Measurements from ENCODE around the gene DNM1. TPM values are rescaled to one million over a fixed set of nuclear protein-coding genes. Genes with fewer than 3 reads are reported as not detected.
A peak's percentile ranks its signal among the peaks of the same experiment; 100 is the strongest.

The DNM1 gene
- total and polyA plus RNA-seq, 7 donors, result 0.46 to 40.2 (median 9.3) TPM

DNA sequence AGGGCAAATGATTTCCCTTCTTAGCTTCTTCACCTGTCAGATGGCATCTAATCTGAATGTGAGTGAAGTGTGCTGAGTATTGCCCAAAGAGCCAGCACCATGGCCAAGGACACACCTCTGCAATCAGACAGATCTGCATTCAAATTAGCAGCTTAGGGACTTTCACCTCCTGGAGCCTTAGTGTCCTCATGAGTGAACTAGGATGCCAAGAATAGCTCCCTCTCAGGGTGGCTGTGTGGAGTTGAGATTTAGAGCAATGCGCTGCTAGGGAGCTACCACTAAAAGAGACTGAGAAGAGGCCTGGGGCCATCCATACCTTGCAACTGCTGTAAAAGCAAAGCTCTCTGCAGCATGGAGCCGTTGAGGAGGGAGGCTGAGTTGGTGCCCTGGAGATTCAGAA is 13.2 kb upstream of the DNM1 start:
- H3K27me3 ChIP-seq, result no peaks in the 10 kb centered on the region
- intact Hi-C loops (cut with DNase I), result loop anchor here (5.0 kb wide), 2 partner anchors 63 to 87 kb away; partner anchors contain the start of genes GOLGA2, PTGES2 and SWI5
- 81 to 91% methylated on average over 2 of the region's 2 CpGs for WGBS, 2 donors
- DNase-seq, result no peak
- no peaks in the 10 kb centered on the region for H3K9me3 ChIP-seq
- no peak overlapping the region for H3K27ac ChIP-seq
- TF ChIP-seq, protein P1, sequence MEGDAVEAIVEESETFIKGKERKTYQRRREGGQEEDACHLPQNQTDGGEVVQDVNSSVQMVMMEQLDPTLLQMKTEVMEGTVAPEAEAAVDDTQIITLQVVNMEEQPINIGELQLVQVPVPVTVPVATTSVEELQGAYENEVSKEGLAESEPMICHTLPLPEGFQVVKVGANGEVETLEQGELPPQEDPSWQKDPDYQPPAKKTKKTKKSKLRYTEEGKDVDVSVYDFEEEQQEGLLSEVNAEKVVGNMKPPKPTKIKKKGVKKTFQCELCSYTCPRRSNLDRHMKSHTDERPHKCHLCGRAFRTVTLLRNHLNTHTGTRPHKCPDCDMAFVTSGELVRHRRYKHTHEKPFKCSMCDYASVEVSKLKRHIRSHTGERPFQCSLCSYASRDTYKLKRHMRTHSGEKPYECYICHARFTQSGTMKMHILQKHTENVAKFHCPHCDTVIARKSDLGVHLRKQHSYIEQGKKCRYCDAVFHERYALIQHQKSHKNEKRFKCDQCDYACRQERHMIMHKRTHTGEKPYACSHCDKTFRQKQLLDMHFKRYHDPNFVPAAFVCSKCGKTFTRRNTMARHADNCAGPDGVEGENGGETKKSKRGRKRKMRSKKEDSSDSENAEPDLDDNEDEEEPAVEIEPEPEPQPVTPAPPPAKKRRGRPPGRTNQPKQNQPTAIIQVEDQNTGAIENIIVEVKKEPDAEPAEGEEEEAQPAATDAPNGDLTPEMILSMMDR (IDR thresholded peaks at IDR 0.05), result no peak
- TF ChIP-seq POLR2AphosphoS5 (IDR thresholded peaks at IDR 0.05), result no peak
- TF ChIP-seq POLR2A (IDR thresholded peaks at IDR 0.05), result no peak
- TF ChIP-seq EP300 (IDR thresholded peaks at IDR 0.05), result no peak
- peaks cover 0 to 49% (median 21%) of the 10 kb centered on the region in 4 donors for H3K36me3 ChIP-seq
- no peak overlapping the region for H3K4me3 ChIP-seq
- peaks cover 0 to 36% (median 22%) of the 10 kb centered on the region in 4 donors for H3K4me1 ChIP-seq

DNA sequence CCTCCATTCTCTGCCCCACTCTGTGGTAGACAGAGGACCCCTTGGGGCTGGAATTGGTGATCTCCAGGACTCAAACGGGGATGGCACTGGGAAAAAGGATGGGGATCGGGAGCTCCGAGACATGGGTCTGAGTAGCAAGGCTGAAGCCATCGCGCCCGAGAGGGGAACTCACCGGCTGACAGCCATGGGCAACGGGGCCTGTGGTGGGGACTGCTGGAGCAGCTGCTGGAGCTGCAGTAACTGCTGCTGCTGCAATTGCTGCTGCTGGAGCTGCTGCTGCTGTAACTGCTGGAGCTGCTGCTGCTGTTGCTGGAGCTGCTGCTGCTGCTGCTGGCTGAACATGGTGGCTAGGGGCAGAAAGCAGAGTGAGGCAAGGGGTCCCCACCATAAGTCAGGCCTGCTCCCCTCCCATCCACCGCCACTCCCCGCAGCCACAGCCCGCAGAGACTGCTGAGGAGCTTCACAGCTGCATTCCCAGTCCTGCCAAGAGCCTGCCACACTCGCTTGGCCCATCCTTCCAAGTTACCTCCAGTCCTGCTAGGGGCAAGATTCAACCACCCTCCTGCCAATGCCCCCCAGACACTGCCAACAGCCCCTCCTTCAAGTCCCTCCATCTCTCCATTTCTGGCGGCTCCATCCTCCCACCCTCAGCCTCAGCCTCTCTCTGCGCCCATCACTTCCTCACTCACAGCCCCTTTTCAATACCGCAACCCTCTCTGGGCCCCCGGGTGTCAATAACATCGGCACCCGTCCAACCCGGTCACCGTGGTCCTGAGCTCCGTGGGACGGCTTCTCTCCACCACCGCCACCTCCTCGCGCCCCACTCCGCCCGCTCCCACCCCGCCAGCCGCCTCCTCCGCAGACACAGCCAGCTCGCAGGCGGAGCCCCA is 12.4 kb upstream of the DNM1 start:
- Histone ChIP-seq H3K9me3 (no peaks in the 10 kb centered on the region), H3K4me3 (peak overlapping the region; percentile 66 to 96 (median 90)), H3K4me1 (peaks cover 0 to 36% (median 22%) of the 10 kb centered on the region in 4 donors), H3K36me3 (peaks cover 0 to 41% (median 17%) of the 10 kb centered on the region in 4 donors), H3K27ac (peak overlapping the region; percentile 87 to 96 (median 93)), H3K27me3 (no peaks in the 10 kb centered on the region)
- 21 to 22% methylated on average over 32 of the region's 32 CpGs for WGBS, 2 donors
- intact Hi-C loops (cut with DNase I), result loop anchor here (5.0 kb wide), 2 partner anchors 63 to 87 kb away; partner anchors contain the start of genes GOLGA2, PTGES2 and SWI5
- DNase-seq, result no peak
- TF ChIP-seq EP300 (IDR thresholded peaks at IDR 0.05), result no peak
- no peak for TF ChIP-seq POLR2AphosphoS5 (IDR thresholded peaks at IDR 0.05)
- TF ChIP-seq, protein P1 (IDR thresholded peaks at IDR 0.05), result no peak
- TF ChIP-seq POLR2A (IDR thresholded peaks at IDR 0.05), result no peak

DNA sequence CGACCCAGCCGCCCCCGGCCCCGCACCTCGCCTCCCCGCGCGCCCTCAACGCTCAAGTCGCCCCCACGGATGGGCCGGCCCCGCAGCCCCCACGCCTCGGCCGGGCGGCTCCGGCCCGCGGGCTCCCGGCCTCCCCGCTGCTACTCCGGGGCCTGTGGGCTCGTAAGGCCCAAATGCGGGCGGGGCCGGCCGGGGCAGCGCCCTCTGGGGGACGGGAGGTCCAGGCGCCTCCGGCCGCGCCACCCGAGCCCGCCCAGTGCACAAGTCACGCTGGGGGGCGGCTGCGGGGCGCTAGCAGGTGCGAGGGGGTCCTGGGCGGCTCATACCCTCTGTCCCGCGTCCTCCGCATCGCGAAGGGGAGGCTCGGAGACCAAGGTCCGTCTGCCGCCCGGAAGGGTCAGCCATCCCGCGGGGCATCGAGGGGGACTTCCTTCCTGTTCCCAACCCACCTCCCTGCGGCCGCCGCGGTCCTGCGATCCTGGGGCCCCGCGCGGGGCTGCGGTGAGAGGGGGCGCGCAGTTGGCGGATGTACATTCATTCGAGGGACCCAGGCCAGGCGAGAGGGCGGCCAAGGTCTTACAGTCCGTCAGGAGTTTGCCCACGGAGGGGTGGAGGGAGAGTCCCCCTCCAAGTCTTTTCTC is 11.7 kb upstream of the DNM1 start, which contains the start of gene CIZ1:
CIZ1 (minus strand) TSS at position 167 of the 641 bp plus-strand sequence. CDS start 715 bp downstream, outside the sequence.
- peaks cover 0 to 36% (median 22%) of the 10 kb centered on the region in 4 donors for H3K4me1 ChIP-seq
- H3K4me3 ChIP-seq, result peak within 1 kb of the TSS; percentile 66 to 96 (median 90)
- WGBS, 2 donors, result 0 to 1% methylated on average over 71 of the region's 71 CpGs
- peak within 1 kb of the TSS; percentile 87 to 96 (median 93) for H3K27ac ChIP-seq
- H3K27me3 ChIP-seq, result no peaks in the 10 kb centered on the region
- TF ChIP-seq POLR2AphosphoS5 (IDR thresholded peaks at IDR 0.05) (peak; percentile 12 to 75 (median 54)), POLR2A (IDR thresholded peaks at IDR 0.05) (peak in 1 of 2 donors; percentile 29), EP300 (IDR thresholded peaks at IDR 0.05) (no peak)
- TF ChIP-seq, protein P1 (IDR thresholded peaks at IDR 0.05), result peak; percentile 10 to 90 (median 46)
- DNase-seq, result peak; percentile 90
- H3K36me3 ChIP-seq, result peaks cover 0 to 33% (median 13%) of the 10 kb centered on the region in 4 donors
- H3K9me3 ChIP-seq, result no peaks in the 10 kb centered on the region
- intact Hi-C loops (cut with DNase I), result loop anchor here (5.0 kb wide), 2 partner anchors 64 to 86 kb away; partner anchors contain the start of genes GOLGA2, PTGES2 and SWI5

DNA sequence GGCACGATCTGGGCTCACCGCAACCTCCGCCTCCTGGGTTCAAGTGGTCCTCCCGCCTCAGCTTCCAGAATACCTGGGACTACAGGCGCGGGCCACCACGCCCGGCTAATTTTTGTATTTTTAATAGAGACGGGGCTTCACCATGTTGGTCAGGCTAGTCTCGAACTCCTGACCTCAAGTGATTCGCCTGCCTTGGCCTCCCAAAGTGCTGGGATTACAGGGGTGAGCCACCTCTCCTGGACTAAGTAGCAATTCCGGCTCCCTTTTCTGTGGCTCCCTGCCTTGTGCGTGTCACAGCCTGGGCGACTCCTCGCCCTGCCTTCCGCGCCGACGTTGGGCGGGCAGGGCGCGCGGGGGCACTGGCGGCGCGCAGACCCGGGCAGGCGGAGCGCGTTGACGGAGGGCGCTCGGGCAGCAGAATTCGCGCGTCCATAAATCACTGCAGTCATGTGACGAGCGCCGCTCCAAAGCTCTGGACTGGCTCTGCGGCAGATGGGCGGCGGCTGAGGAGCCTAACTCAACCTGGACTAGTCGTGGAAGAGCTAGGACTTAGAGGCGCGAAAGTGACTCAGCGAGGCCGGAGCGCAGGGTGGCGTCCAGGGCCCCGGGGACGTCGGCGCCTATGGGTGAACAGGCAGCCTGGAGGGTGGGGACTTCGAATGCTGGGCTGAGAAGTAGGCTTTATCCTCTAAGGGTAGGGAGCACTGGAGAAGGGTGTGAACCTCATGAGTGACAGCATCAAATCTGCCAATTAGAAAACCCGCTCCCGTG is 10.4 kb upstream of the DNM1 start:
- Histone ChIP-seq H3K27me3 (no peaks in the 10 kb centered on the region), H3K36me3 (peaks cover 0 to 21% (median 7%) of the 10 kb centered on the region in 4 donors), H3K27ac (peak overlapping the region; percentile 87 to 96 (median 93)), H3K4me1 (peaks cover 0 to 36% (median 22%) of the 10 kb centered on the region in 4 donors), H3K4me3 (peak overlapping the region; percentile 66 to 96 (median 90)), H3K9me3 (no peaks in the 10 kb centered on the region)
- intact Hi-C loops (cut with DNase I), result loop anchor here (5.0 kb wide), 2 partner anchors 65 to 85 kb away; partner anchors contain the start of genes GOLGA2, PTGES2 and SWI5
- 9 to 21% methylated on average over 56 of the region's 56 CpGs for WGBS, 2 donors
- peak; percentile 93 for DNase-seq
- no peak for TF ChIP-seq EP300 (IDR thresholded peaks at IDR 0.05)
- peak; percentile 36 to 91 (median 77) for TF ChIP-seq POLR2AphosphoS5 (IDR thresholded peaks at IDR 0.05)
- TF ChIP-seq, protein P1 (IDR thresholded peaks at IDR 0.05), result no peak
- peak in 1 of 2 donors; percentile 52 for TF ChIP-seq POLR2A (IDR thresholded peaks at IDR 0.05)
